NOMO-1 treated with DMSO at 0.1 percent for 48 hours (cell line): Measurements from ENCODE around the gene CCNQ.

Source experiments
- DNase-seq: peaks from one replicate; lab custom pipeline; 2025; ENCODE audit not compliant: unreplicated experiment; lab: John Stamatoyannopoulos, UW

Gene CCNQ

DNA sequence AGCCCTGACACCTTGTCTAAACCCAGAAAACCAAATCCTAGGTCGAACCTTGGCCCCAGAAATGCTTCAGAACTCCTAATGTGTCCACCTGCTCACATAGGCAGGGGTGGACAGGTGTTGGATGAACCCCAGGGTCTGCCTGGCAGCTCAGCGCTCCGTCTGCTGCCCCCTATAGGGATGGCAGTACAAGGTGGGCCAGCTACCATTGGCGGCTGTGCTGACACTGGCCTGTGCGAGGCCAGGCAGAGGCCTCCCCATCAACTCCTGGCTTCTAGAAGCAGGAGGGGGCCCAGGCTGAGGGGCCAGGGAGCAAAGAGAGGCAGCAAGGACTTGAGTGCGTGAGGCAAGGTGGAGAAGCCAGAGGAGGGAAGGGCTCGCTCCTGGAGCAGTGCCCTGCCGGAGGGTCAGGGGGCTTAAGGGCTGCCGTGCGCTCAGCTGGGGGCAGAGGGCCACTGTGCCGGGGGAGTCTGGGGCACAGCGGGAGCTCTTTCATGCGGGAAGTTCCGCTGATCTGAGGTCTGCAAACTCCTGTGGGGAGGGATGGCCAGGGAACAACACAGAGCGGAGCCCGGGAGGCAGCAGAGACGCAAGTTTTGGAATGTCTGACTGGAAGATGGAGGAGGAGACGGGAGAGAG, 20.6 kb downstream of the CCNQ start:
- DNase-seq, result no peak

DNA sequence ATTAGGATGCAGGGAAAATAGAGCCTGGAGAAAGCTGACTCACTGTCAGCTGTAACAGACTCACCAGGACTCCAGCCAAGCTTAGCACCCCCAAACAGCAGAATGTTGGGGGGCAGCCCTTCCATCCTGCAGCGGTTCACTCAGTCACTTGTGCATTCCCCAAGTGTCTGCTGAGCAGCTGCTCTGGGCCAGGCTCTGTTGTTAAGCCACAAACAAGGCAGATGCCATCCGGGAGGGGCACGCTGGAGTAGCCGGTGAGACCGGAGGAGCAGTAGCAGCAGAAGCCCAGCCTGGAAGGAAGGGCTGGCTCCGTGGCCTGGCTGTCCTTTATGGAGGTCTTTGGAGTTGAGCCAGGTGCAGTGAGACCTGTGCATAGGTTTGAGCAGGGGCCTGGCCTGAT, 22.0 kb downstream of the CCNQ start:
- no peak for DNase-seq

DNA sequence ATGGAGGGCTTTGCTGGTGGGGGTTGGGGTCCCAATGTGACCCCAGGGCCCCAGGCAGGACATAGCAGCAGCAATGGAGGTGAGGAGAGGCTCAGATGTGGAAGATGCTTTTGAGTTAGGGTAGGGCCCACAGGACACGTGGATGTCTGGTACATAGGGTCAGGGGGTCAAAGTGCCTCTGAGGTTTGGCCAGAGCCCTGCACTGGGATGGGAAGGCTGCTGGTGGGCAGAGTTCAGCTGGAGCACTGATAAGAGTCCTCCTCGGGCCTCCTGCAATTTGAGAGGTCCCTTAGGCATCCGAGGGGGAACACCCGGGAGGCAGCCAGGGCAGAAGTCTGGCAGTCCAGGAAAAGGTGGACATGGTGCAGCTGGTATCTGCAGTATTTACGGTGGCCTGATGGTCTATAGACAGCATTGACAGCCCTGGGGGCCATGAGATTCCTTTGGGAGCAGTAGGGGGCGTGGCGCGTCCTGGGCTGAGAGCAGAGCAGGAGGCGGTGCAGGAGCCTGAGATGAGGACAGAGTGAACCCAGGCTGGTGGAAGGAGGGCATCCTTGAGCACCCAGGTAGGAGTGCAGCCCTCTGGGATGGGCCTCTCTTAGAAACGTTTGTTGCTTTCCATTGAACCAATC, 22.6 kb downstream of the CCNQ start:
- no peak for DNase-seq

DNA sequence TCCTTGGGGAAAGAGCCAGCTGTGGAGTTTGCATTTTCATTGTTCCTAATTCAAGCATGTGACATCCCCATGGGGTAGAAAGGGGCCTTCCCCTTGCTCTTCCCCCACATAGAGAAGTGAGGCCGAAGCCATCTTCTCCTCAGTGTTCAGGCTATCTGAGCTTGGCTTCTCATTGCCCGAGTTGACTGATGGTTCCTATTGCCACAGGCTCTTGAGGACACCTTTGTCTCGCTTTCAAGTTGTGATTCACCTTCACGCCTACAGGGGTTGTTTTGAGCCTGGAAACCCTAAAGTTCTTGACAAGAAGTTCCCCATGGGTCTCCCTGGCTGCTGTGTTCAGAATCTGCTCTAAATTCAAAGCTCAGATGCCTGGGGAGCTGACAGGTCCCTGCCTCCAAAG, 25.0 kb downstream of the CCNQ start:
- no peak for DNase-seq

DNA sequence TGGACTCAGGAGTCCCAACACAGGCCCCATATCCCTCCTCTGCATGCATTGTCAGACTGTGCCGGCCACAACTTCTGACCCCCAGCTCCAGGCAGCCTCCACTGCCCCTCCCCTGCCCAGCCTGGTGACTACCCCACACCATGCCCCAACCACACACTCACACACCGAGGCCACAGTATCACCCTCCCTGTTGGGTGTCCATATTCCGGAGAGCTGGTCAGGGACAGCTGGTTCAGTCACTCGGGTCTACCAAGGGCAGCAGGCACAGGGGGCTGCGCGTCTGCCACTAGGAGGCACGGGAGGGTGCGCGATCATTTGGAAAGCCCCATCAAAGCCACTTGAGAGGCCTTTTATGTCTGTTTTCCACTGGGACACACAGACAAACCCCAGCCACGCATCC, 26.3 kb downstream of the CCNQ start:
- no peak for DNase-seq

DNA sequence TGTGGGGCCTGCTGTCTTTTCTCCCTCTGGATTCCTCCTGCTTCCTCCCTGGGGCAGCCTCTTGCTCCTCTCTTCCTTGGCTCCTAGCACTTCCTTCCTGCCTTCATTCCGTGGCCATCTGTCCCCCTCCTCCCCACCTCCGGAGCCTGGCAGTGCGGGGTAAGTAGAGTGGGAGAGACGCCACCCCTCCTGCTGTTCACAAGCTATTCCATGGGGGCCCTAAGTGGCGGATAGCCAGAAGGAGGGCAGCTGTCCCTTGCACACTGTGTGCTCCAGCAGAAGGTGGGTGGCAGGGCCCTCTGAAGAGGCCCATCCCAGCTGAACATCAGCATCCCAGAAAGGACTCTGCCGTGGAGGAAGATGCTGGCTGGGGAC, 27.4 kb downstream of the CCNQ start:
- no peak for DNase-seq

DNA sequence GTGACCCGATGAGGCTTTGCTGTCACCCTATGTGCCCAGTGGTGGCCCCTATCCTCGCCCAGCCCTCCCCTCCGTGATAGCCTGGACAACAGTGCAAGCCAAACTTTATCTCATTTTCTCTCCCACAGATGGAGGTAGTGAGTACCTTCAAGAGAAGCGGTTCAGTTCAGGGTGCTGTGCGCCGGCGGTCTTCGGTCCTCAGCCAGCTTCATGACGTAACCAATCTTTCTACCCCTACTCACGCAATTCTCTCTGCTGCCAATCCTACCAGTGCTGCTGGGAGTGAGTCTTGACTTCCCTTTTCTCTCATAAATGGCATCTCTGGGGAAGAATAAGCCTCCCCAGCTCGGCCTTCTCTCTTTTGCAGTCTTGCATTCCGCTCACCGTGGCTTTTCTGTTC, 29.5 kb downstream of the CCNQ start:
- peak; percentile 72 for DNase-seq

DNA sequence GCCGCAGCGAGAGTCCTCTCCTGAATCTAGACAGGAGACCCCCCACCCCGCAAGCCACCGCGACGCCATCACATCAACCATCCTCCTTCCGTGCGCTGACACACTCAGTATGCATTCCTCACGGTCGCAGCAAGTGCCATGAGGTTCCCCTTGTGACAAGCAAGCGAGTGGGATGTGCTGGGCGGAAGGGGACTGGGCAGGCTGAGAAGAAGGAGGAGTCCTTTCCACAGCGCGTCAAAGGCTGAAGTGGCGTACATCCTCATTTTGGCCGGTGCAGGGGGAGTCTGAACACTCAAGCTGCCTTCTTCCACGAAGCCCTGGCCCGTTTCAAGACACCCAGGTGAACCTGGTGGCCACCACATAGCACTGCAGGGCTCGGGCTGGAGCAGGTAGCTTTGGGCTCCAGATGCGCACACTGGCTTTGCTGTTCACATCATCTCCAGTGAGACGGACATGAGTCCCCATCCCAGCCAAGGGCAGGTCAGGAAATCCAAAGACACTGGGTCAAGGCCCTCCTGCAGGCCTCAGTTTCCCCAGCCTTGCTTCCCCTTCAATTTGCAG, 30.4 kb downstream of the CCNQ start:
- no peak for DNase-seq

DNA sequence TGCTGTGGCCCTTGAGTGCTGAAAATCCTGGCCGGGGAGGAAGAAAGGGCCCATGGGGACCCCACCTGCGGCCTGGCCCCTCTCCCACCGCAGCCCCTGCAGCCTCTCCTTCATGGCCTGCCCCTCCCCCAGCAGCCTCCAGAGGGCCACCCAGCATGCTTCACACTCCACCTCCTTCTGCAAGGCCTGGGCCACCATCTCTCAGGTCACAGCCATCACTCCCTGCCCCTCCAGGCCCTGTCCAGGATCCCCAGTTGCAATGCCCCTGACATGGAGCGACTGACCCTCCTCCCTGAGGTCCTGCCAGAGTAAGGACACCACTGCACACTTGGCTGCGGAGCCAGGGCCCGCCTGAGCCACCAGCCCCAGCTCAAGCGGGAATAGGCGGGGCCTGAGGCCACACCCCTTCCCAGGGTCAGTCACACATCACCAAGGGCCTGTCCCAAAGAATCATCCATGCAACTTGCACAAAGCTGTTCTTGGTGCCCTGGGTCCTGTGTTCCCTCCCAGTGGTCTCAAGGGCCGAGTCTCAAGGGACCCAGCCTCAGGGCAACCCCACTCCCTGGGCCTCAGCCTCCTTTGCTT, 32.9 kb downstream of the CCNQ start:
- no peak for DNase-seq

DNA sequence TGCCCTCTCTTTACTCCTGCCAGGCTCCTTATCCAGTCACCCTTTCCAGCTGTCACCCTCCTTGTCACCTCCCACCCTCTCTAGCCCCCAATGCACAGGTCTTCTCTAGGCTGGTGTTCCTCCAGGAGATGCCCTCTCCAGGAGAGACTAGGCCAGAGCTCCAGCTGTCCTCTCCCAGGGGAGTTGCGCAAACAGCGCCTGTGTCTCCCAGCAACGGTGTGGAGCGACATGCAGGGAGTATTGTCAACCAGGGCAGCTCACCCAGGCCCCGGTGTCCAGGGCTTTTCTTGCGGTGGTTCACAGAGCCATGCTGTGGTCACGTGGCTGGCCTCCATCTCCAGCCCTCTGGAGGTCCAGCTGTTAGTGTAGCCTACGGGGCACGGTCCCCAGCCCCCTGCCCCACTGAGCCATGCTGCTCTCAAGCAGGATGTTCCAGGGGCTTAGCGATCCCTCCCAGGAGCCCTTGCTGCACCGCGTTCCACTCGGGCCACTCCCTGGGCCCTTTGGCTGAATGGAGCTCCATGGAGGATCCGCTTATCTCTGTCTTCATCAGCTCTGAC, 34.8 kb downstream of the CCNQ start:
- no peak for DNase-seq

DNA sequence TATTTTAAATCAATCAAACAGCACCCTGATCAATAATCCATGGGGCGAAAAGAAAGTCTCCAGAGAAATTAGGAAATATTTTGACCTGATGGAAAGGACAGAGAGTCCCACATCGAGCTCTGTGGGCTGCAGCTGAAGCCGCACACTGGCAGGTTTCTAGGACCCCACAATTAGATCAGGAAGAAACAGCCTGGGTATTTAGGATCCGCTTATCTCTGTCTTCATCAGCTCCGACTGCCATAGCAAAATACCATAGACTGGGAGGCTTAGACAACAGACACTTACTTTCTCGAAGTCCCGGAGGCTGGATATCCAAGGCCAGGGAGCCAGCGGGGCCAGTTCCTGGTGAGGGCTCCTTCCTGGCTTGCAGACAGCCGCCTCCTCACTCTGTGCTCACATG, 36.4 kb downstream of the CCNQ start:
- no peak for DNase-seq

DNA sequence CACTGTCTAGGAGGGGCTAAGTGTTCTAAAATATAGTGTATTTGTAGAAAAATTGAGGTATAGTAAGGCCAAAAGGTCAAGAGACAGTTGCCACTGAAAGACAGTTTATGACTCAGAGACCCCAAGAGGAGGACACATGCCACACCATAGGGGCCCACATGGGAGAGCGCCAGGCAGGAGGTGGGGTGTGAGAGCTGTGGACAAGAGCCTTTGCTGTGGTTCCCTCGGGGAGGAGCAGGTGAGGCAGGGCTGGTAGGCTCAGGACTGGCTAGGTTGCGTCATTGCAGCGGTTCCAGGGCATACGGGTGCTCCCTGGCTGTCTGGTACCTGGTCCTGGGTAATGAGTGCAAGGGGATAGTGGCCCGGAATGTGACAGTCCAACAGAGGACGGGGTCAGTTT, 37.6 kb downstream of the CCNQ start:
- DNase-seq, result no peak

DNA sequence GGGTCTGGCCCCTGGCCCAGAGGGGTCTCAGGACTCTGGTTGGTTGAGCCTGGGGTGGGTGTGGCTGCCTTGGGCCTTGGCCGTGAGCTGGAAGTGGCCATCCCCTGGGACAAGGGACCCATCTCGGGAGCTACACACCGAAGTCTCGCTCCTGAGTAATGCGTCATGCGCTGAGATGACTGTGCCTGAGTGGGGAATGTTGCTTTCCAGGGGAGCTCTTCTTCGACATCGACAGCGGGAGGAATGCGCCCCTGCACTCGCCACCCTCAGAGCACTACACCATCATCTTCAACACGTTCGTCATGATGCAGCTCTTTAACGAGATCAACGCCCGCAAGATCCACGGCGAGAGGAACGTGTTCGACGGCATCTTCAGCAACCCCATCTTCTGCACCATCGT, 38.5 kb downstream of the CCNQ start:
- no peak for DNase-seq

DNA sequence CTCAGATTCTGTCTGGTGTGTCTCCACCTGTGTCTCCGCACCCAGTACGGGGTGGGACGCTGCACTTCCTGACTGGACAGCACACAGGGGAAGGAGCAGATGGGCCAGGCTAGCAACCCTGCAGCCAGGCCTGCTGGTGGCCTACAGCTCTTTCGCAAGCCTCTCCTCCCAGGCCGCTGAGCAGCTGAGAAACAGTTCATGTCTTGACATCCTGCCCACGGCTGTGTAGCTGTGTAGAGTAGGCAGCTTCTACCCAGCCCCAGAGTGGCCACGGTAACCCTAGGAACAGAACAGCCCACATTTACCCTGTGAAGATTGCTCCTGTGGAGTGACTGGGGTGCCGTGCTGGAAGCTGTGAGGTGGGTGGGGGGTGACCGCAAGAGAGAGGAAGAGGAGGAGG, 38.9 kb downstream of the CCNQ start:
- DNase-seq, result no peak

DNA sequence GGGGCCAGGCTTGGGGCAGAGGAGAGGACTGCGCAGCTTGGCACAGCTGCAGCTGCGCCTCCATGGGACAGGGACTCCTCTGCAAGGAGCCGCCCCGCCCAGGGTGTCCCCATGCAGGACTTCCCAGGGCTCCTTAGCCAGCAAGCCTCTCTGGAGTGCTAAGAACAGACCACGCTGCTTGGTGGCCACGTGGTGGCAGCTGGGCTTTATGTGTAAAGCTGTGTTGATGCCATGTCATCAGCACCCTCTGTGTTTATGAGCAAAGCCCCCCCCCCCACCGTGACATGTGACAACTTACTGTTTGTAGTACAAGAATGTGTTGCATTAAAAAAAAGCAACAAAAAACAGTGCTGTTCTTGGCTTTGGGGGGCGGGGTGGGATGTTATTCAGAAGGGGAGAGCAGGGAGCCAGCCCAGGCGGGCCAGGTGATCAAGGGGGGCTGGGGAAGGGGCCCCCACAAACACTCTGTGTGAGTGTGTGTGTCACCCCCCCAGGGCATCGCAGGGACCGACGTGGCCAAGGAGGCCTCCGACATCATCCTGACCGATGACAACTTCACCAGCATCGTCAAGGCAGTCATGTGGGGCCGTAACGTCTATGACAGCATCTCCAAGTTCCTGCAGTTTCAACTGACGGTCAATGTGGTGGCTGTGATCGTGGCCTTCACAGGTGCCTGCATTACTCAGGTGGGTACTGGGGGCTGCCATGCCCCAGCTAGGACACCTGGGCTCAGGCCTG, 41.2 kb downstream of the CCNQ start:
- DNase-seq, result no peak

DNA sequence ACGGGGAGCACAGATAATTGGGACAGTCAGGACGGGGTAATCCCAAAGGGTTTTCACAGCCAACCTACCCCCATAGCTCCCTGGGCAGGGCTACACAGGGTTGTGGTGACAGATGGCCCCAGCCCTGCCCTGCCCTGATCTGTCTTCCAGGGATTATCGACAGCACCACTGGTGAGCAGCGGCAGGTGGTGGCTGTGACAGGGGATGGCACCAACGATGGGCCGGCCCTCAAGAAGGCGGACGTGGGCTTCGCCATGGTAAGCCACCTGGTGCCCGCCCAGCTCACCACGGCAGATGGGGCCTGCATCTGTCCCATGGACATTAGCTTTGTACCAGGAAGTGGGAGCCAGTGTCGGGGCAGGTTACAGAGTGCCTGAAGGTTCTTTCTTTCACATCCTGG, 42.2 kb downstream of the CCNQ start:
- no peak for DNase-seq

DNA sequence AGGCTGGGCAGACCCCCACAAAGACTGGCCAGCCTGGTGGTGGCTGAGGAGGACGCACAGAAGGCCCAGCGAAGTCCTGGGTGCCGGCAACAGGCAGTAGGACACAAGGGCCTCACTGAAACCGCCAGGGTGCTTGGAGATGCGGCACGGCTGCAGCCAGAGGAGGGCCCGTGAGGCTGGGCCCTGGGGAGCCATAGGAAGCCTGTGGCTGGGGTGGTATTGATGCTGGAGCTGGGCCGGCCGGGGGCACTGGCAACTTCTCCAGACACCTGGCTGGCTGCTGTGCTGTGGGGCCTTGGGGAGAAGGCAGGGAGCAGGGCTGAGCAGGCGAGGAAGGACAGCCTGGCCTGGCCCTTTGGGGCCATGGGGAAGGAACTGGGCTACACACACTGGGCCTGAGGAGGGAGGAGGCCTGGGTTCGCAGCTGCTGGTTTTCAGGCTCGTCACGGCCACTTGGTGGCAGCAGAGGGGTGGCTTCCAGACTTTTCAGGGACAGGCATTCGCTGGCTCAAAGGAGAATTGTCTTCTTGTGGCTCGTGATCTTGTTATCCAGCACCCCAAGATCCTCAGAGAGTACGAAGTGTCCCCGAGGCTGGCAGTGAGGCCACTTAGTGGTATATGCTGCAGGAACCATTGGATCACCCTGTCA, 44.3 kb downstream of the CCNQ start:
- peak; percentile 67 for DNase-seq

DNA sequence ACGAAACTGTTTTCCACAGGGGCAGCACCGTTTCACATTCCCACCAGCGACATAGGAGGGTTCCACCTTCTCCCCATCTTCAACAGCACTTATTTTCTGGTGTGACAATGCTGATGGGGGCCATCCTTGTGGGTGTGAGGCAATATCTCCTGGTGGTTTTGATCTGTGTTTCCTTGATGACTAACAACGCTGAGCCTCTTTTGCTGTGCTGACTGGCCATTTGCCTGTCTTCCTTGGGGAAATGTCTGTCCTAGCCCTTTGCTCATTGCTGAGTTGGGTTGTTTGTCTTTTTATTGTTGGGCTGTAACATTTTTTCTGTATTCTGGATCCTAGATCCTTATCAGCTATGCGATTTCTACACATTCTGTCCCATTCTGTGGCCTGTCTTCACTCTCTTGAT, 47.8 kb downstream of the CCNQ start:
- peak; percentile 9 for DNase-seq

DNA sequence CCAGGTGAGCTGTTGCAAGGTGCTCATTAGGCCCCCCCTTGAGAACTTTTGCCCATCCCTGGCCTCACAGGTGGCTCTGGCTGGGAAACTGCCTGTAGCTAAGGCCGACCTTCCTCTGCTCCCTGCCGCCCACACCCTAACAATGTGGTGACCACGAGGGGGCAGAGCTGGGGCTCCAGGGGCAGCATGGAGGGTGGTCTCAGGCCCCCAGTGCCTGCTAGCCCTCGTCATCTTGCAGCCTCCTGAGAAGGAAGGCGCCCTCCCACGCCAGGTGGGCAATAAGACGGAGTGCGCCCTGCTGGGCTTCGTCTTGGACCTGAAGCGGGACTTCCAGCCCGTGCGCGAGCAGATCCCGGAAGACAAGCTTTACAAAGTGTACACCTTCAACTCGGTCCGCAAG, 49.1 kb downstream of the CCNQ start:
- DNase-seq, result no peak

DNA sequence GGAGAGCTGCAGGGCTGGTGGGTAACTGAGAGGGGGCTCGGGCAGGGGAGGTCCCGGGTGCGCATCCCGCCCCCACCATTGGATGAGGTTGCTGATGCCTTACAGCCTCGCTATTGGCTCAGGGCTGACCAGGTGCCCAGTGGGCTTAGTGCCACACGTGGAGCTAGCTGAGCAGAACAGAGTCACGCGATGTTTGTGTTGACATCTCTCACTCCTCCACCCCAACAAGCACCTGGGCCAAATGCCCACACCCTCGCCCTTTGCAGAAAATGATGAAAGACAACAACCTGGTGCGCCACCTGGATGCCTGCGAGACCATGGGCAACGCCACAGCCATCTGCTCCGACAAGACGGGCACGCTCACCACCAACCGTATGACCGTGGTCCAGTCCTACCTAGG, 49.7 kb downstream of the CCNQ start:
- no peak for DNase-seq

DNA sequence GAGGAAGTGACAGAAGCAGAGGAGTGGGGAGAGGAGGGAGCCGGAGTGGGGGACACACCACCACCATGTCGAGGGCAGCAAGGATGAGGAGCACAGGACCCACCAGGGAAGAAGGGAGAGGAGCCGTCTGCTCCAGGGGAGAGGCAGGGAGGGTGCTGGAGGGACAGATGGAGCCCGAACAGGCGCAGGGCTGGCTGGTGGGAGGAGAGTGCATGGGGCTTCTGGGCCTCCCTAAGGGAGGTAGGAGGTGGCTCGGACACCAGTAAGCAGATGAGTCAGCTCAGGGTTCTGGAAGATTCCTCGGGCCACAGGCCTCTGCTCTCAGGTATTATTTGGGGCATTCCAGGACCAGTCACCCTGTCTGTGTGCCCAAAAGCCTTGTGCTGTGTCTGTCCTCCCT, 51.7 kb downstream of the CCNQ start:
- DNase-seq, result peak; percentile 18
